ENCODE results near the gene INMT.
A peak's percentile ranks its signal among the peaks of the same experiment; 100 is the strongest.

The INMT gene

GRCh38 chr7:30729642-30730041 lies 22.3 kb upstream of the INMT start:
- DNase-seq, result no peak

GRCh38 chr7:30730097-30730496 lies 21.8 kb upstream of the INMT start:
- DNase-seq, result no peak

GRCh38 chr7:30730996-30731395 lies 20.9 kb upstream of the INMT start:
- no peak for DNase-seq

DNA sequence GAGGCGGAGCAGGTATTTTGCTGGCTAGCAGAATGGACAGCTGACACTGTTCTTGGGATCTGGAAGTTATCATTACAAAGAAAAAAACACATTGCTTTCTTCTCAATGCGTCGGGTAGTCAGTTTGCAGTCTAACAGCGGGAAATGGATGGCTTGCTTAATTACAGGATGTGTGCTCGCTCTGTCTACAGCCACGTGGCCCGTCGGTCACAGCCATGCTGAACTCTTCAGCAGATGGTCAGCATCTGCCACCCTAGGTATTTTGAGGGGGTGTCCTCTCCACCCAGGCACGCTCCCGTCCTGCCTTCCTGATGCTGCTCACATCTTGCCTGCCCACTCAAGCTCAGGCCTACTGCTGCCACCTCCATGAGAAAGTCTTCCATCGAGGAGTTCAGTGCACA lies 20.4 kb upstream of the INMT start:
- peak; percentile 63 for DNase-seq

DNA sequence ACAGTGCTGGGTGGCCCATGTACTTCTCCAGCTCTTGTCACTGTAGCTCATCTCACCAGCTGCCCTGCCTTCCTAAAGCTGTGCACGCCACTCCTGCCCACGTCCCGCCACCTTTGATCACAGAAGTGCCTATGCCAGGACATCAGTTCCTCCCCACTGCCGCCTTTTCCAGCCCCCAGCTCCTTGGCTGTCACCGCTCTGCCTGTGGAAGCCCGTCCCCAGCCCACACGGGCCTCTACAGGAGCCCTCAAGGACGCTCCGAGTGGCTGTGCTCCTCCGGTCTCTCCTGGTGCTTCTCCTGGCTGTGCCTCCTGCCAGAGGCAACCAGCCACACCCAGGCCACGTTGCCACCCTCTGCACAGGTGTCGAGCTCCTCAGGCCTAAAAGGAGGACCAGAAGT lies 19.3 kb upstream of the INMT start:
- DNase-seq, result no peak

GRCh38 chr7:30733216-30733615 lies 18.7 kb upstream of the INMT start:
- no peak for DNase-seq

- no peak for DNase-seq
Measured at GRCh38 chr7:30733691-30734090, 18.2 kb upstream of the INMT start.

- DNase-seq, result no peak
Measured at GRCh38 chr7:30734497-30734896, 17.4 kb upstream of the INMT start.

GRCh38 chr7:30735631-30736030 lies 16.3 kb upstream of the INMT start:
- DNase-seq, result peak; percentile 37

- DNase-seq, result no peak
Measured at GRCh38 chr7:30736291-30736690, 15.6 kb upstream of the INMT start.

- no peak for DNase-seq
Measured at GRCh38 chr7:30738026-30738915, 13.7 kb upstream of the INMT start.

DNA sequence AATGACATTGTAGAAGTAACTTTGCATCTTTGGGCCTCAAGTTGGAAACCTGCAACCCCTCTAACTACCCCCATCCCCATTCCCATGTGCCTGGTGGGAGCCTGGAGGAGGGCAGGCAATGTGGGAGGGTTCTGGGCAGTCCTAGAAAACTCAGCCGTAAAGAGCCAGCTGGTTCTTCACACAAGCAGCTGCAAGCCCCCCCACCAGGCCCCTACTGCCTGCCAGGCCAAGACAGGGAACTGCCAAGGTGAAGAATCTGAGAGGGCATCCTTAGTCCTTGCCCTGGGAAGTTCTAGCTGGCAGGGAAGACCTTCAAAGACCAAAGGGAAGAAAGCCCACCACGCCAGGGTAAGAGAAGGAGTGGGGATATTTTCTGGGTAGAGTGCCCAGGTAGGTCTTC lies 12.2 kb upstream of the INMT start:
- no peak for DNase-seq

DNA sequence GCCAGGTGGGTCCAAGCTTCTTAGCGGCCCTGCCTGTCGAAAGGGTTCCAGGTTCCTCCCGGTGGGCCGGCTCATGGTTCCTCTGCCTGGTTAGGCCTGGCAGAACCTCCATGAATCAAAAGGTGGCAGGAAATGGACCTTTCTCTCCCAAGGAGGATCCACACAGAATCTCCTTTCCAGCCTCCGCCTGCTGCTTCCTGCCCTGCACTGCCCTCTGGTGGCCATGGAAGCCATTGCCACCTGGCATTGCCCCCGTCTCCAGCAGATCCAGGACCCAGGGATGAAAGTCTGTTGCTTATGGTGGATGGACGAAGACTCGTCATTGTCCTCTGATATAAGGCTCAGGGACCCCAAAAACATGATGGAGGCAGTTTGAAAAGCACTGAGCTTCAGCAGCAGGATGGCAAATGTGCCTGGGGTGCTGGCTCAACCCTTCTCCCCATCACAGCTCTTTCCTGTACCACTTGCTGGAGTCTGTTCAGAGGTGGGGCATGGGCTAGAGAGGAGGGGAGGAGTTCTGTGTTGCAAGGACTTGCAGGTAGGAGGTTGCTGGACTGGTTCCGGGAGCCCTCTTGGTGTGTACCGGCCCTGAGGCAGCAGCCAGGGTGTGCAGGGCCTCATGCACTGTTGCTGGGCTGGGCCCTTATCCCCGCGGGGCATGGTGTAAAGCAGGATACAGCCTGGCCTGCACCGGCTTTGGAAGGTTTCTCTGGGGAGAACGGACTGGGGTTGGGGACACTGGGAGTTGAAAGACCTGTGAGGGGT lies 11.3 kb upstream of the INMT start:
- DNase-seq, result no peak

GRCh38 chr7:30741289-30741688 lies 10.6 kb upstream of the INMT start:
- no peak for DNase-seq

- DNase-seq, result no peak
Measured at GRCh38 chr7:30743371-30744074, 8.4 kb upstream of the INMT start.

DNA sequence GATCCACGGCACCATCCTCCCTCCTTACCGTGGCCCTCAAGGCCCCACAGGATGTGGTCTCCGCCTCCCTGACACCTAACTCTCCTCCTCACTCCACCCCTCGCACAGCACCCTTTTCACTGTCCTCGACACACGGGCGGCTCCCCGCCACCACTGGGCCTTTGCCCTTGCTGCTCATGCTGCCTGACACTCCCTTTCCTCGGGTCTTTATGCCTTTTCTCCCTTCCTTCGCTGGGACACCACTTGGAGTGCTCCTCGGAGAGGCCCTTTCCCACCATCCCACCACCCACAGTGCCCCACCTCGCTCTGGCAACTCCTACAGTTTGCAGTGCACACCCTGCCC lies 7.9 kb upstream of the INMT start:
- DNase-seq, result no peak

DNA sequence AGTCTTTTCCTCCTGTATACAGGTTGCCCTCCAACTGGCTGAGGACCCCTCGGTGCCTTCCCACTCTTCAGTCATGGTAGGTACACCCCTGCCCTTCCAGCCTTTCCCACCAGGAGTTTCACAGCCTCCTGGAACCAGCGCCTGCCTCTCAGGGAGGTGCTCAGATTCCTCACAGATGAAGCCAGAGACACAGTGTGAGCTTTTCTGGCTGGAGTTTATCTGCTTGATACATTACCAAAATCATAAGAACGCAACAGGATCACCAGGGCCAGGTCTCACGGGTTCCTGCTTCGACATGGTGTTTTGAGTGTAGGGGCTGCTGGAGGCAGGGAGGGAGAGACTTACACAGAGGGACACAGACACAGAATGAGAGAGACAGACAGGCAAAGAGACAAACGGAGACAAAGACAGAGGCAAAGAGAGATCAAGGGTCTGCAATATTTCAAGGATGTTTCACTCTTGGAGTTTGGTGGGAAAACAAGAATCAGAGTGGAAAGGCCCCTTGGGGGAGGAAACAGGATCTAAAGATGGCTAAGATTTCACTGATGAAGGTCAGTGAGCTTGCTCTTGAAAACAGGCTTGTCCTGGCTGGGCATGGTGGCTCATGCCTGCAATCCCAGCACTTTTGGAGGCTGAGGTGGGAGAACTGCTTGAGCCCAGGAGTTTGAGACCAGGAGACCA lies 6.5 kb upstream of the INMT start:
- DNase-seq, result no peak

DNA sequence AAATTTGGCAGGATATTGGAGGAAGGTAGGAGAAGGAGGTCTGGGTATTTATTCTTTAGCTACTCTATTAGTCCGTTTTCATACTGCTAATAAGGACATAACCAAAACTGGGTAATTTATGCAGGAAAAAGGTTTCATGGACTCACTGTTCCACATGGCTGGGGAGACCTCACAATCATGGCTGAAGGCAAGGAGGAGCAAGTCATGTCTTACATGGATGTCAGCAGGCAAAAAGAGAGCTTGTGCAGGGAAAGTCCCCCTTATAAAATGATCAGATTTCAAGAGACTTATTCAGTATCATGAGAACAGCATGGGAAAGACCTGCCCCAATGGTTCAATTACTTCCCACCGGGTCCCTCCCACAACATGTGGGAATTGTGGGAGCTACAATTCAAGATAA lies 1.9 kb upstream of the INMT start:
- no peak for DNase-seq

- DNase-seq, result no peak
Measured at GRCh38 chr7:30750683-30751650, 968 bp upstream of the INMT start.

GRCh38 chr7:30752484-30752883 lies 549 bp downstream of the INMT start:
- no peak for DNase-seq

GRCh38 chr7:30752979-30753378 lies 1.0 kb downstream of the INMT start:
- DNase-seq, result no peak

DNA sequence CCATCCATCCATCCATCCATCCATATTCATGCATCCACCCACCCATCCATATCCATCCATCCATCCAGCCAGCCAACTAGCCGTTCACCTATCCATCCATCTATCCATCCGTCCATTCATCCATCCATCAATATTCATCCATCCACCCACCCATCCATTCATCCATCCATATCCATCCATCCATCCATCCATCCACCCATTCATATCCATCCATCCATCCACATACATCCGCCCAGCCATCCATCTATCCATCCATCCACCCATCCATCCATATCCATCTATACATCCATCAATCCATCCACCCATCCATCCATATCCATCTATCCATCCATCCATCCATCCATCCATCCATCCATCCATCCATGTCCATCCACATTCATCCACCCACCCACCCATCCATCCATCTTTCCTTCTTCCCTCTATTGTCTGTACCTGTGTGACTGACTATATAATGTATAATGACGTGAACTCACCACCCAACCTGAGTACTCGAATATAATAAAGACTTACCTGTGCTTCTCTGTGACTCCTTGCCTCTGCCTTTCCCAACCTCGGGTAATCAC lies 2.5 kb downstream of the INMT start:
- no peak for DNase-seq

Measured in NCI-H524 treated with DMSO at 0.1 percent for 48 hours (cell line).